K562 (cell line): ENCODE data around the gene SMCHD1. TPM values are rescaled to one million over a fixed set of nuclear protein-coding genes. Genes with fewer than 3 reads are reported as not detected.
A peak's percentile ranks its signal among the peaks of the same experiment; 100 is the strongest.

Source experiments
- CEBPG ChIP-seq, 3 experiments: fragments of 200-800 bp in 1 of 3; sonication (Bioruptor generic) in 1 of 3; sonication (generic) in 1 of 3; formaldehyde crosslinking in 1 of 3; IDR thresholded peaks in 2 of 3; conservative IDR thresholded peaks in 1 of 3; 2 replicates each; pipeline versions ENCODE4 v1.6.1 to v1.8.0; 2016 to 2022; ENCODE audit warnings: missing compliant biosample characterization in 2 of 3, missing genetic modification characterization in 2 of 3, mild to moderate bottlenecking in 1 of 3, missing genetic modification reagents in 1 of 3
- CREB1 ChIP-seq, 2 experiments: sonication (generic) in 1 of 2; formaldehyde crosslinking in 1 of 2; IDR thresholded peaks; 2 replicates each; pipeline versions ENCODE4 v1.6.1 to v1.8.0; 2012 to 2022; ENCODE audit warnings: inconsistent platforms in 1 of 2, mild to moderate bottlenecking in 1 of 2, missing genetic modification reagents in 1 of 2, moderate library complexity in 1 of 2
- E2F1 ChIP-seq: sonication (generic); formaldehyde crosslinking; IDR thresholded peaks from 2 replicates; pipeline ENCODE4 v1.8.1; 2023; ENCODE audit warnings: mild to moderate bottlenecking, missing genetic modification reagents, moderate library complexity
- E4F1 ChIP-seq: fragments of 250-450 bp; sonication (Bioruptor Pico); IDR thresholded peaks from 2 replicates; pipeline ENCODE4 v1.5.0; 2021; ENCODE audit warnings: mild to moderate bottlenecking, borderline replicate concordance
- FOSL1 ChIP-seq: fragments of 200-800 bp; sonication (Bioruptor generic); conservative IDR thresholded peaks from 2 replicates; pipeline ENCODE4 v1.6.1; 2016; ENCODE audit warnings: missing genetic modification characterization, missing compliant biosample characterization
- GTF2B ChIP-seq: IDR thresholded peaks from 2 replicates; pipeline ENCODE4 v1.6.1; 2011; ENCODE audit not compliant: insufficient read length; ENCODE audit errors: extremely low read depth
- JUN ChIP-seq, 2 experiments: sonication (generic) in 1 of 2; formaldehyde crosslinking in 1 of 2; IDR thresholded peaks; 2 replicates each; pipeline versions ENCODE4 v1.6.1 to v1.8.0; 2012 to 2022; ENCODE audit warnings: borderline replicate concordance in 2 of 2, mild to moderate bottlenecking in 2 of 2, improper control_type of control experiment in 1 of 2, low read depth in 1 of 2, low read length in 1 of 2, missing genetic modification reagents in 1 of 2
- MLX ChIP-seq, 2 experiments: fragments of 450-650 bp in 1 of 2; sonication (generic) in 1 of 2; formaldehyde crosslinking; conservative IDR thresholded peaks; 2 replicates each; pipeline versions ENCODE4 v1.4.0 to v1.8.1; 2020 to 2022; ENCODE audit warnings: mild to moderate bottlenecking in 1 of 2, missing genetic modification reagents in 1 of 2
- PKNOX1 ChIP-seq: fragments of 450-650 bp; IDR thresholded peaks from 2 replicates; pipeline ENCODE4 v1.6.1; 2016
- SMAD2 ChIP-seq: fragments of 150-350 bp; IDR thresholded peaks from 2 replicates; pipeline ENCODE4 v1.6.1; 2014; ENCODE audit warnings: low read depth, mild to moderate bottlenecking, low read length
- TBL1XR1 ChIP-seq, 2 experiments: IDR thresholded peaks; 2 replicates each; pipeline ENCODE4 v1.6.1; 2012; ENCODE audit warnings: improper control_type of control experiment in 2 of 2, low read length in 2 of 2, mild to moderate bottlenecking in 1 of 2
- ZBTB17 ChIP-seq: fragments of 450-650 bp; formaldehyde crosslinking; IDR thresholded peaks from 2 replicates; pipeline ENCODE4 v1.4.0; 2020; ENCODE audit warnings: mild to moderate bottlenecking
- ZBTB26 ChIP-seq: fragments of 450-650 bp; formaldehyde crosslinking; IDR thresholded peaks from 2 replicates; pipeline ENCODE4 v1.4.0; 2022; ENCODE audit warnings: missing genetic modification characterization
- ZNF431 ChIP-seq: sonication (generic); formaldehyde crosslinking; IDR thresholded peaks from 2 replicates; pipeline ENCODE4 v1.8.0; 2022; ENCODE audit warnings: mild to moderate bottlenecking, missing genetic modification reagents
- ZNF644 ChIP-seq: fragments of 200-800 bp; sonication (Bioruptor generic); IDR thresholded peaks from 2 replicates; pipeline ENCODE4 v1.6.1; 2016; ENCODE audit warnings: low read depth, missing genetic modification characterization, missing compliant biosample characterization
- ZNF655 ChIP-seq: fragments of 250-450 bp; sonication (Bioruptor Pico); IDR thresholded peaks from 2 replicates; pipeline ENCODE4 v1.5.0; 2021
- ZNF75A ChIP-seq: fragments of 450-650 bp; formaldehyde crosslinking; IDR thresholded peaks from 2 replicates; pipeline ENCODE4 v1.4.0; 2020; ENCODE audit warnings: mild to moderate bottlenecking
- polyA plus RNA-seq, 8 experiments: library from polyadenylated mRNA; depleted of rRNA in 4 of 8; stranded (reverse) in 5 of 8; unstranded in 3 of 8; fragments of >200 nt; fragmentation: Nextera tagmentation in 2 of 8; fragmentation: Illumina TruSeq in 1 of 8; extraction: Ambion mirVana in 2 of 8; extraction: Trizol in 1 of 8; gene quantifications; 2 replicates each; pipeline versions ENCODE4 v1.2.1 to v1.2.3, GENCODE V29; 2011 to 2014; ENCODE audit warnings: inconsistent platforms in 1 of 8, missing spikeins in 1 of 8
- total RNA-seq, 7 experiments: library from RNA; depleted of rRNA in 6 of 7; stranded (reverse); fragments of >200 nt in 6 of 7; fragmentation: Illumina TruSeq in 2 of 7; extraction: Trizol in 2 of 7; gene quantifications; 2 replicates each; pipeline versions ENCODE4 v1.2.1 to v1.2.3, GENCODE V29; 2011 to 2021; ENCODE audit warnings: low replicate concordance in 1 of 7

Gene SMCHD1
- total and polyA plus RNA-seq, 9 of the 15 experiments (the other 6 are each of a cell fraction or from before 2014, with no cell fraction given) = 6.3 to 144 (median 72.7) TPM

GRCh38 chr18:2627821-2628276 is 27.7 kb upstream of the SMCHD1 start (continued):
- TF ChIP-seq ZNF75A (CRISPR knock-in tag) (no peak), E2F1 (CRISPR knock-in tag) (no peak), TBL1XR1 (IDR thresholded peaks at IDR 0.05; ENCODE audit: low read length in 2 of 2) (no peak), ZNF431 (no peak), SMAD2 (no peak), PKNOX1 (peak; percentile 72), MLX (CRISPR knock-in tag; conservative IDR thresholded peaks at IDR 0.05) (no peak), JUN (IDR thresholded peaks at IDR 0.05; ENCODE audit: borderline replicate concordance, low read depth, low read length) (peak; percentile 93), JUN (CRISPR knock-in tag; IDR thresholded peaks at IDR 0.05; ENCODE audit: borderline replicate concordance) (no peak), ZNF655 (CRISPR knock-in tag) (no peak), CREB1 (IDR thresholded peaks at IDR 0.05) (no peak), CREB1 (CRISPR knock-in tag; IDR thresholded peaks at IDR 0.05) (peak; percentile 69; the same call in 1 of the 2 replicates), CEBPG (CRISPR knock-in tag; IDR thresholded peaks at IDR 0.05) (peak; percentile 83), CEBPG (tag; conservative IDR thresholded peaks at IDR 0.05 in 1 of 2, IDR thresholded peaks at IDR 0.05 in 1 of 2) (peak; percentile 89 to 97), E4F1 (CRISPR knock-in tag) (no peak), ZBTB17 (CRISPR knock-in tag) (no peak), GTF2B (no peak), ZBTB26 (CRISPR knock-in tag) (no peak), FOSL1 (tag) (peak; percentile 98), ZNF644 (no peak)
